SK-N-SH (cell line): ENCODE results near the gene NFILZ. TPM values are rescaled to one million over a fixed set of nuclear protein-coding genes. Genes with fewer than 3 reads are reported as not detected.

Experiments
- CTCF ChIA-PET: fragments of 300-600, 350-600 bp; formaldehyde crosslinking; extraction: SDS; loops from one replicate; lab custom pipeline; 2021; lab: Yijun Ruan, JAX
- POLR2A ChIA-PET: fragments of 350-600 bp; sonication (Branson Sonifier 250); formaldehyde crosslinking; extraction: SDS; loops from one replicate; lab custom pipeline; 2020; ENCODE audit warnings: antibody characterized with exemption, inconsistent platforms; lab: Yijun Ruan, JAX
- DNase-seq: peaks from one replicate; pipeline ENCODE4 v3.0.0; 2012
- H2AFZ ChIP-seq: fragments of 200-600 bp; sonication (generic); 2 replicates; pipeline ENCODE4 v1.8.1; 2016; ENCODE audit warnings: antibody characterized with exemption, mild to moderate bottlenecking, low read depth
- H3F3A ChIP-seq: fragments of 200-600 bp; sonication (generic); replicated peaks from 2 replicates; pipeline ENCODE3; 2016; ENCODE audit warnings: antibody characterized with exemption, mild to moderate bottlenecking; ENCODE audit not compliant: insufficient read depth
- H3K27ac ChIP-seq, 2 experiments: fragments of 200-500 bp in 1 of 2; fragments of 200-600 bp in 1 of 2; sonication (Bioruptor generic) in 1 of 2; sonication (generic), shearing (Covaris generic) in 1 of 2; 2 replicates each; pipeline versions ENCODE4 v1.5.1 to v1.6.1; 2014 to 2016; ENCODE audit warnings: low read depth in 2 of 2, inconsistent platforms in 1 of 2, low read length in 1 of 2, mild to moderate bottlenecking in 1 of 2, mixed read lengths in 1 of 2
- H3K27me3 ChIP-seq: fragments of 200-600 bp; sonication (generic), shearing (Covaris generic); 2 replicates; pipeline ENCODE4 v1.6.1; 2016; ENCODE audit warnings: mixed run types; ENCODE audit not compliant: insufficient read depth
- H3K36me3 ChIP-seq, 2 experiments: fragments of 200-500 bp in 1 of 2; fragments of 200-600 bp in 1 of 2; sonication (Bioruptor generic) in 1 of 2; sonication (generic) in 1 of 2; replicated peaks in 1 of 2; 2 replicates each; pipeline versions ENCODE3 to v1.5.1; 2014 to 2016; ENCODE audit warnings: low read length in 1 of 2, mild to moderate bottlenecking in 1 of 2; ENCODE audit not compliant: insufficient read depth in 2 of 2, control insufficient read depth in 1 of 2
- H3K4me1 ChIP-seq, 2 experiments: fragments of 200-500 bp in 1 of 2; fragments of 200-600 bp in 1 of 2; sonication (Bioruptor generic) in 1 of 2; sonication (generic), shearing (Covaris generic) in 1 of 2; 2 replicates each; pipeline versions ENCODE4 v1.5.1 to v1.6.1; 2014 to 2016; ENCODE audit warnings: low read depth in 1 of 2, low read length in 1 of 2, mixed run types in 1 of 2; ENCODE audit not compliant: insufficient read depth in 2 of 2, control insufficient read depth in 1 of 2
- H3K4me2 ChIP-seq: fragments of 200-600 bp; sonication (generic), shearing (Covaris generic); 2 replicates; pipeline ENCODE4 v1.6.1; 2017; ENCODE audit warnings: mixed run types
- H3K4me3 ChIP-seq, 2 experiments: fragments of 200-500 bp in 1 of 2; fragments of 200-600 bp in 1 of 2; sonication (Bioruptor generic) in 1 of 2; sonication (generic), shearing (Covaris generic) in 1 of 2; 2 replicates each; pipeline versions ENCODE4 v1.5.1 to v1.8.1; 2014 to 2016; ENCODE audit warnings: low read depth in 2 of 2, inconsistent platforms in 1 of 2, low read length in 1 of 2, mild to moderate bottlenecking in 1 of 2, mixed read lengths in 1 of 2, moderate library complexity in 1 of 2
- H3K79me2 ChIP-seq: fragments of 200-600 bp; sonication (generic); 2 replicates; pipeline ENCODE4 v1.8.1; 2017; ENCODE audit warnings: mild to moderate bottlenecking; ENCODE audit not compliant: insufficient read depth
- H3K9ac ChIP-seq: fragments of 200-600 bp; sonication (generic); 2 replicates; pipeline ENCODE4 v1.6.1; 2017; ENCODE audit warnings: mixed run types
- H3K9me2 ChIP-seq: fragments of 200-600 bp; sonication (generic); 2 replicates; pipeline ENCODE4 v1.6.1; 2017; ENCODE audit warnings: mixed run types
- H3K9me3 ChIP-seq: fragments of 200-600 bp; sonication (generic); 2 replicates; pipeline ENCODE4 v1.6.1; 2017; ENCODE audit warnings: mixed run types, mild to moderate bottlenecking, moderate library complexity
- H4K20me1 ChIP-seq: fragments of 200-600 bp; sonication (generic); 2 replicates; pipeline ENCODE4 v1.6.1; 2017; ENCODE audit warnings: mild to moderate bottlenecking, mixed run types; ENCODE audit not compliant: insufficient read depth
- CHD2 ChIP-seq: fragments of 150-350 bp; IDR thresholded peaks from 2 replicates; pipeline ENCODE4 v1.6.1; 2018; ENCODE audit warnings: low read length; ENCODE audit not compliant: partially characterized antibody
- CTCF ChIP-seq: fragments of 200-600 bp; sonication (generic); IDR thresholded peaks from 2 replicates; pipeline ENCODE4 v1.6.1; 2017; ENCODE audit warnings: antibody characterized with exemption, mild to moderate bottlenecking, moderate library complexity
- EZH2phosphoT487 ChIP-seq: fragments of 200-600 bp; sonication (generic); IDR thresholded peaks from 2 replicates; pipeline ENCODE4 v1.6.1; 2017; ENCODE audit warnings: low read depth, mixed run types, mild to moderate bottlenecking, antibody characterized with exemption, moderate library complexity, borderline replicate concordance
- FOSL2 ChIP-seq: IDR thresholded peaks from 2 replicates; pipeline ENCODE4 v1.4.0; 2012; ENCODE audit warnings: low read depth, mild to moderate bottlenecking, moderate library complexity, borderline replicate concordance
- FOXJ3 ChIP-seq: sonication (generic); formaldehyde crosslinking; IDR thresholded peaks from 2 replicates; pipeline ENCODE4 v1.5.1; 2020; ENCODE audit warnings: mild to moderate bottlenecking, missing genetic modification reagents
- MEF2A ChIP-seq: IDR thresholded peaks from 2 replicates; pipeline ENCODE4 v1.4.0; 2012; ENCODE audit warnings: low read depth, borderline replicate concordance
- MXI1 ChIP-seq: IDR thresholded peaks from 2 replicates; pipeline ENCODE4 v1.6.1; 2012; ENCODE audit warnings: mild to moderate bottlenecking, low read depth, low read length, improper control_type of control experiment
- NFIC ChIP-seq: IDR thresholded peaks from 2 replicates; pipeline ENCODE4 v1.4.0; 2012; ENCODE audit warnings: borderline replicate concordance
- NRF1 ChIP-seq: IDR thresholded peaks from 2 replicates; pipeline ENCODE4 v1.6.1; 2012; ENCODE audit warnings: low read depth, mild to moderate bottlenecking, low read length
- PBX3 ChIP-seq: IDR thresholded peaks from 2 replicates; pipeline ENCODE4; 2012
- RCOR1 ChIP-seq: fragments of 150-350 bp; IDR thresholded peaks from 2 replicates; pipeline ENCODE4 v1.6.1; 2017; ENCODE audit warnings: antibody characterized with exemption, low read length
- RFX5 ChIP-seq: IDR thresholded peaks from 2 replicates; pipeline ENCODE4 v1.6.1; 2012; ENCODE audit warnings: mild to moderate bottlenecking, improper control_type of control experiment, low read length
- TCF12 ChIP-seq: IDR thresholded peaks from 2 replicates; pipeline ENCODE4 v1.4.0; 2012
- TEAD4 ChIP-seq: IDR thresholded peaks from 2 replicates; pipeline ENCODE4 v1.4.0; 2012; ENCODE audit warnings: mild to moderate bottlenecking, borderline replicate concordance; ENCODE audit not compliant: insufficient read depth
- ZBTB33 ChIP-seq: IDR thresholded peaks from 2 replicates; pipeline ENCODE4 v1.4.0; 2012; ENCODE audit warnings: low read depth, borderline replicate concordance
- WGBS: methylation state at CpG from one replicate; pipeline ENCODE4 v1.1.6; 2017; ENCODE audit warnings: low lambda C conversion rate; 5-methylcytosine and 5-hydroxymethylcytosine counted together
- polyA plus RNA-seq, 3 experiments: library from polyadenylated mRNA; depleted of rRNA; stranded (reverse); fragments of >200 nt; gene quantifications; 2 replicates each; pipeline ENCODE4 v1.2.3, GENCODE V29; 2012
- TF ChIP-seq, protein P1 (sequence below): IDR thresholded peaks from 2 replicates; pipeline ENCODE4 v1.4.0; 2012; ENCODE audit warnings: low read depth, borderline replicate concordance
- TF ChIP-seq, protein P2 (sequence below): IDR thresholded peaks from 2 replicates; pipeline ENCODE4 v1.6.1; 2012; ENCODE audit warnings: mild to moderate bottlenecking, low read depth, low read length, moderate library complexity
- TF ChIP-seq, protein P3 (sequence below): fragments of 150-350 bp; IDR thresholded peaks from 2 replicates; pipeline ENCODE4 v1.6.1; 2016; ENCODE audit warnings: mild to moderate bottlenecking, low read depth, low read length
- TF ChIP-seq, protein P4 (sequence below): fragments of 150-350 bp; IDR thresholded peaks from 2 replicates; pipeline ENCODE4 v1.6.1; 2017; ENCODE audit warnings: antibody characterized with exemption, low read length, low read depth, borderline replicate concordance

NFILZ gene
- polyA plus RNA-seq, 1 of the 3 experiments (the other 2 are of a cell fraction), result not detected

DNA sequence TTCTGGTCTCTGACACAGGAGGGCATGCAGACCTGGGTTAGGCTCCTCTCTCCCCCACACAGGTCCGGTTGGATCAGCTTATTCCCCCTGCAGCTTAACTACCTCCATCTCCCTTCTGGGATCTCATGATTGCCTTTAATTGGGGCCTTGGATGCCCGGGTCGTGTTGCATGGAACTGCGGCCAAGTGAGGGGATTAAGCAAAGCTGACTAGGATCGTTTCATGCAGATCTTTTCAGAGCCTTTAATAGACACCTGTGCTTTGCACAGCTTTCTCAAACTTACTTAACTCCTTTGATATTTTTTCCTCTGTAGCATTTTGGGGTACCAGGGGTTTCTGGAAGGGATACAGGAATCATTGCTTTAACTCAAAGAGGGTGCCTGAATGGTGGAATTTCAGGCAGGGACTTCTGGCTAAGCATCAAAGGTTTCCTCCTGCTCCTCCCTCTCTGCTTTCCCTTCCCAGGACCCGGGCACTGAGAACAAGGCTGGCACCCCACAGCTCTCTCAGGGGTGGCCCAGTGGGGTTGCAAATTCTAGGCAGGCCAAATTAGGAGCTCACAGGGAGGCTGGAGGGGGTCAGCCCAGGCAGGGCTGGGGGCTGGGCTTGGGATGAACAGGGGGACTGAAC, 477 bp downstream of the NFILZ start:
- no peaks in the 10 kb centered on the region; a peak in 1 of 4 replicates for H3K4me1 ChIP-seq
- H3K4me3 ChIP-seq, result no peak overlapping the region
- H3K27ac ChIP-seq, result no peak overlapping the region
- ChIA-PET CTCF (interaction anchor here (0.8 to 1.1 kb wide), 2 partner anchors 11 to 63 kb away, joined by 3 read pairs; no protein-coding TSS in a partner anchor), POLR2A (no interaction called here)
- H4K20me1 ChIP-seq, result no peaks in the 10 kb centered on the region
- H3K9me3 ChIP-seq, result no peaks in the 10 kb centered on the region
- 15% methylated on average over 6 of the region's 6 CpGs for WGBS
- H3K79me2 ChIP-seq, result no peaks in the 10 kb centered on the region
- H3K36me3 ChIP-seq, result no peaks in the 10 kb centered on the region
- TF ChIP-seq FOSL2 (no peak), NFIC (no peak), MXI1 (no peak), RFX5 (no peak), NRF1 (no peak), CTCF (no peak), CHD2 (no peak), EZH2phosphoT487 (no peak), PBX3 (no peak), RCOR1 (no peak), MEF2A (no peak), FOXJ3 (CRISPR knock-in tag) (no peak), ZBTB33 (no peak), TCF12 (no peak), TEAD4 (no peak)
- TF ChIP-seq, protein P1, sequence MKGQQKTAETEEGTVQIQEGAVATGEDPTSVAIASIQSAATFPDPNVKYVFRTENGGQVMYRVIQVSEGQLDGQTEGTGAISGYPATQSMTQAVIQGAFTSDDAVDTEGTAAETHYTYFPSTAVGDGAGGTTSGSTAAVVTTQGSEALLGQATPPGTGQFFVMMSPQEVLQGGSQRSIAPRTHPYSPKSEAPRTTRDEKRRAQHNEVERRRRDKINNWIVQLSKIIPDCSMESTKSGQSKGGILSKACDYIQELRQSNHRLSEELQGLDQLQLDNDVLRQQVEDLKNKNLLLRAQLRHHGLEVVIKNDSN, result no peak
- TF ChIP-seq, protein P2, sequence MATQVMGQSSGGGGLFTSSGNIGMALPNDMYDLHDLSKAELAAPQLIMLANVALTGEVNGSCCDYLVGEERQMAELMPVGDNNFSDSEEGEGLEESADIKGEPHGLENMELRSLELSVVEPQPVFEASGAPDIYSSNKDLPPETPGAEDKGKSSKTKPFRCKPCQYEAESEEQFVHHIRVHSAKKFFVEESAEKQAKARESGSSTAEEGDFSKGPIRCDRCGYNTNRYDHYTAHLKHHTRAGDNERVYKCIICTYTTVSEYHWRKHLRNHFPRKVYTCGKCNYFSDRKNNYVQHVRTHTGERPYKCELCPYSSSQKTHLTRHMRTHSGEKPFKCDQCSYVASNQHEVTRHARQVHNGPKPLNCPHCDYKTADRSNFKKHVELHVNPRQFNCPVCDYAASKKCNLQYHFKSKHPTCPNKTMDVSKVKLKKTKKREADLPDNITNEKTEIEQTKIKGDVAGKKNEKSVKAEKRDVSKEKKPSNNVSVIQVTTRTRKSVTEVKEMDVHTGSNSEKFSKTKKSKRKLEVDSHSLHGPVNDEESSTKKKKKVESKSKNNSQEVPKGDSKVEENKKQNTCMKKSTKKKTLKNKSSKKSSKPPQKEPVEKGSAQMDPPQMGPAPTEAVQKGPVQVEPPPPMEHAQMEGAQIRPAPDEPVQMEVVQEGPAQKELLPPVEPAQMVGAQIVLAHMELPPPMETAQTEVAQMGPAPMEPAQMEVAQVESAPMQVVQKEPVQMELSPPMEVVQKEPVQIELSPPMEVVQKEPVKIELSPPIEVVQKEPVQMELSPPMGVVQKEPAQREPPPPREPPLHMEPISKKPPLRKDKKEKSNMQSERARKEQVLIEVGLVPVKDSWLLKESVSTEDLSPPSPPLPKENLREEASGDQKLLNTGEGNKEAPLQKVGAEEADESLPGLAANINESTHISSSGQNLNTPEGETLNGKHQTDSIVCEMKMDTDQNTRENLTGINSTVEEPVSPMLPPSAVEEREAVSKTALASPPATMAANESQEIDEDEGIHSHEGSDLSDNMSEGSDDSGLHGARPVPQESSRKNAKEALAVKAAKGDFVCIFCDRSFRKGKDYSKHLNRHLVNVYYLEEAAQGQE, result no peak
- TF ChIP-seq, protein P3, sequence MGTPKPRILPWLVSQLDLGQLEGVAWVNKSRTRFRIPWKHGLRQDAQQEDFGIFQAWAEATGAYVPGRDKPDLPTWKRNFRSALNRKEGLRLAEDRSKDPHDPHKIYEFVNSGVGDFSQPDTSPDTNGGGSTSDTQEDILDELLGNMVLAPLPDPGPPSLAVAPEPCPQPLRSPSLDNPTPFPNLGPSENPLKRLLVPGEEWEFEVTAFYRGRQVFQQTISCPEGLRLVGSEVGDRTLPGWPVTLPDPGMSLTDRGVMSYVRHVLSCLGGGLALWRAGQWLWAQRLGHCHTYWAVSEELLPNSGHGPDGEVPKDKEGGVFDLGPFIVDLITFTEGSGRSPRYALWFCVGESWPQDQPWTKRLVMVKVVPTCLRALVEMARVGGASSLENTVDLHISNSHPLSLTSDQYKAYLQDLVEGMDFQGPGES, result no peak
- TF ChIP-seq, protein P4, sequence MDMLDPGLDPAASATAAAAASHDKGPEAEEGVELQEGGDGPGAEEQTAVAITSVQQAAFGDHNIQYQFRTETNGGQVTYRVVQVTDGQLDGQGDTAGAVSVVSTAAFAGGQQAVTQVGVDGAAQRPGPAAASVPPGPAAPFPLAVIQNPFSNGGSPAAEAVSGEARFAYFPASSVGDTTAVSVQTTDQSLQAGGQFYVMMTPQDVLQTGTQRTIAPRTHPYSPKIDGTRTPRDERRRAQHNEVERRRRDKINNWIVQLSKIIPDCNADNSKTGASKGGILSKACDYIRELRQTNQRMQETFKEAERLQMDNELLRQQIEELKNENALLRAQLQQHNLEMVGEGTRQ, result no peak
- no peaks in the 10 kb centered on the region; the same call in 1 of the 2 replicates for H3K27me3 ChIP-seq
- no peaks in the 10 kb centered on the region for H3K9me2 ChIP-seq
- no peak for DNase-seq
- no peak overlapping the region for H3K4me2 ChIP-seq
- H3F3A ChIP-seq, result no peaks in the 10 kb centered on the region
- H2AFZ ChIP-seq, result no peak overlapping the region
- no peak overlapping the region for H3K9ac ChIP-seq
